PC-9 (cell line): Measurements from ENCODE around the gene WFDC12.
A peak's percentile ranks its signal among the peaks of the same experiment; 100 is the strongest.

Experiments
- EZH2 ChIP-seq: fragments of 200-600 bp; sonication (generic); IDR thresholded peaks from 2 replicates; pipeline ENCODE4 v1.8.0; 2017; ENCODE audit warnings: antibody characterized with exemption, low read depth
- TF ChIP-seq, protein P1 (sequence below): fragments of 200-600 bp; sonication (generic); conservative IDR thresholded peaks from 2 replicates; pipeline ENCODE4 v1.6.1; 2017; ENCODE audit warnings: mixed run types, antibody characterized with exemption, mild to moderate bottlenecking, moderate library complexity

DNA sequence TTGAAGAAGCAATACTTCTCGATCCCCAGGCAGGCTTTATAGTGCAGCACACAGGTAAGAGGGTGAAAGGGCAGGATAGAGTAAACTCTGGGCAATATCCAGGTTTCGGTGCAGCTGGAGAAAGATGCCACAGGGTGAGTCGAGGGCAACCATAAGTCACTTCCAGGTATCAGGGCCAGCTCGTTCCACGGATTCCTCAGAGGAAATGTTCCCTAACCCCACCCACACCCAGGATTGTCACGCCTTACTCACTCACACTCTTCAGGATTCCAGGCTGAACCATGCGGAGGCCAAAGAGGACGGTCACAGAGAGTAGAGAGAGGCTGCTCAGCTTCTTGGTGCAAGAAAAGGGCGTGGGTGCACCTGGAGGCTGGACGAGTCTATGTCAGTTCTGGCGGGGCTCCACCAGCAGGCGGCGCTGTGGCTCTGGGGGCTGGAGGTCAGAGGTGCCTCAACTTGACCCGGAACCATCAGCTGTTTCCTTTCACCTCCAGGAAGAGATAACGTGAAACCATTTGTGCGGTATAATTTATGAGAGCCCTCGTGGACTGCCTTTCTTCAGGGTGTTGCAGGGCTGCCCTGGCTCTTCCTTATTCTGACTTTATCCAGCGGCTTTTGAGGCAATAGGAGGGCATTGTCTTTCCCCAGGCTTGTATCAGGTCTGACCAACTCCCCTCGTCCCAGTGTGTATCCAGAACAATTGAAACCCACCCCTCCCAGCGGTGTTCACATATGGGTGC lies 14.5 kb upstream of the WFDC12 start:
- TF ChIP-seq, protein P1, sequence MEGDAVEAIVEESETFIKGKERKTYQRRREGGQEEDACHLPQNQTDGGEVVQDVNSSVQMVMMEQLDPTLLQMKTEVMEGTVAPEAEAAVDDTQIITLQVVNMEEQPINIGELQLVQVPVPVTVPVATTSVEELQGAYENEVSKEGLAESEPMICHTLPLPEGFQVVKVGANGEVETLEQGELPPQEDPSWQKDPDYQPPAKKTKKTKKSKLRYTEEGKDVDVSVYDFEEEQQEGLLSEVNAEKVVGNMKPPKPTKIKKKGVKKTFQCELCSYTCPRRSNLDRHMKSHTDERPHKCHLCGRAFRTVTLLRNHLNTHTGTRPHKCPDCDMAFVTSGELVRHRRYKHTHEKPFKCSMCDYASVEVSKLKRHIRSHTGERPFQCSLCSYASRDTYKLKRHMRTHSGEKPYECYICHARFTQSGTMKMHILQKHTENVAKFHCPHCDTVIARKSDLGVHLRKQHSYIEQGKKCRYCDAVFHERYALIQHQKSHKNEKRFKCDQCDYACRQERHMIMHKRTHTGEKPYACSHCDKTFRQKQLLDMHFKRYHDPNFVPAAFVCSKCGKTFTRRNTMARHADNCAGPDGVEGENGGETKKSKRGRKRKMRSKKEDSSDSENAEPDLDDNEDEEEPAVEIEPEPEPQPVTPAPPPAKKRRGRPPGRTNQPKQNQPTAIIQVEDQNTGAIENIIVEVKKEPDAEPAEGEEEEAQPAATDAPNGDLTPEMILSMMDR: peak; percentile 97
- TF ChIP-seq EZH2: no peak
